Osteoblast (primary cell): ENCODE data around the gene HOXB8. TPM values are rescaled to one million over a fixed set of nuclear protein-coding genes. Genes with fewer than 3 reads are reported as not detected.

Experiments
- DNase-seq: peaks from one replicate; pipeline ENCODE4 v3.0.0; 2011; ENCODE audit warnings: low spot score, mixed read lengths; ENCODE audit not compliant: insufficient read length; ENCODE audit errors: missing footprints
- H2AFZ ChIP-seq: 2 replicates; pipeline ENCODE4 v1.6.0; 2011; ENCODE audit warnings: mild to moderate bottlenecking, low read length
- H3K27ac ChIP-seq: 2 replicates; pipeline ENCODE4 v1.5.1; 2011; ENCODE audit warnings: mild to moderate bottlenecking, low read depth, low read length, moderate library complexity
- H3K27me3 ChIP-seq: 2 replicates; pipeline ENCODE4 v1.6.0; 2012; ENCODE audit warnings: mild to moderate bottlenecking, control low read depth, inconsistent platforms, low read length, moderate library complexity; ENCODE audit not compliant: insufficient read depth
- H3K36me3 ChIP-seq: 2 replicates; pipeline ENCODE4 v1.5.1; 2011; ENCODE audit warnings: mild to moderate bottlenecking, low read length, control low read depth, moderate library complexity; ENCODE audit not compliant: insufficient read depth
- H3K4me1 ChIP-seq: 2 replicates; pipeline ENCODE4 v1.5.1; 2011; ENCODE audit warnings: mild to moderate bottlenecking, low read length, control low read depth, moderate library complexity; ENCODE audit not compliant: insufficient read depth
- H3K4me2 ChIP-seq: 2 replicates; pipeline ENCODE4 v1.6.0; 2011; ENCODE audit warnings: mild to moderate bottlenecking, low read length; ENCODE audit not compliant: insufficient read depth
- H3K4me3 ChIP-seq: fragments of 200-600 bp; sonication (generic); 3 replicates; pipeline ENCODE4 v1.5.1; 2012; ENCODE audit warnings: mild to moderate bottlenecking, low read length, inconsistent platforms; ENCODE audit not compliant: insufficient read depth
- H3K79me2 ChIP-seq: 2 replicates; pipeline ENCODE4 v1.6.0; 2012; ENCODE audit warnings: mild to moderate bottlenecking, low read length, control low read depth, inconsistent platforms; ENCODE audit not compliant: insufficient read depth
- H3K9me3 ChIP-seq: 2 replicates; pipeline ENCODE4 v1.5.1; 2011; ENCODE audit warnings: low read depth, low read length, control low read depth
- H4K20me1 ChIP-seq: 2 replicates; pipeline ENCODE4 v1.6.0; 2012; ENCODE audit warnings: mild to moderate bottlenecking, low read length, control low read depth; ENCODE audit not compliant: insufficient read depth
- total RNA-seq: library from RNA; depleted of rRNA; stranded (reverse); fragments of >200 nt; gene quantifications from 2 replicates; pipeline ENCODE4 v1.2.3, GENCODE V29; 2012
- TF ChIP-seq, protein P1 (sequence below): IDR thresholded peaks from 2 replicates; pipeline ENCODE4 v1.5.1; 2011; ENCODE audit warnings: mild to moderate bottlenecking, low read depth, low read length, moderate library complexity; ENCODE audit errors: extremely low read depth

The HOXB8 gene
- total RNA-seq, 1 donor, result not detected

DNA sequence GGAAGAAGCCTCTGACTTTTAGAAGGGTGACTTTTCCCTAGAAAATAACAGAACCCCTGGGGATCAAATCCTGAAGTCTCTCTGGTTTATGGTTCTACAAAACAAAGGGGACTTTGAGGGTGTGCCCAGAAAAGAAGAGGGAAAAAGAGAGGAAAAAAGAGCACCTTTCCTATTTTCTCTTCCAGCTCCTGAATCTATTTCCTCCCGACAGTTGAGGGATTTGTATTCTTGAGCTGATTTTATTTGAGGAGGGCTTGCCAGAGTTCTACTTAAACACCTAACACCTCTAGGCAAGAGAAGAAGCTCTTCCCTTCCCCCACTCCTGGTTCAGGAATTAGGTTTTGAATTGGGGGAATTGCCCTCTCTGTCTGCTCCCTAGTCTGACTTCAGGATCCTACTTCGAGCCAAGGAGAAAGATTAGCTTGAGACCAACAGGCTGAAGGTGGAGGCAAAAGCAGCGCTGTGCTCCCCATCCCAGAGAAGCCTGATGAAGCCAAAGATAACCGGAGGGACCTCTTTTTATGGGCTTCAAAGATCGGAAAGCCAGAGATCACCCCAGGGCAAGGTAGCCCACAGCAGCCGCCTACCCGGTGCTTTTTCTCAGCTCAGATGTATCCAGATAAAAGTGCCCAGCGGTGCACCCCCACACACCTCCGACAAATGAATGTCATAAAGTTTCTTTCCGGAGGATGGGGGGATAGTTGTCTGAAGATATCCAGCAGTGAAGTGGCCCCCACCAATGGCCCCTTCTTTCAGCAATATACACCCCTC, 25.8 kb downstream of the HOXB8 start:
- Histone ChIP-seq H3K27ac (no peak overlapping the region), H3K4me2 (no peak overlapping the region), H3K4me3 (no peak overlapping the region)

GRCh38 chr17:48588528-48588927, 26.6 kb downstream of the HOXB8 start:
- Histone ChIP-seq H3K27ac (no peak overlapping the region), H3K9me3 (no peaks in the 10 kb centered on the region), H3K4me2 (no peak overlapping the region), H2AFZ (no peak overlapping the region), H3K4me1 (peaks cover 11% of the 10 kb centered on the region), H3K36me3 (no peaks in the 10 kb centered on the region), H3K27me3 (peaks cover 85% of the 10 kb centered on the region), H4K20me1 (no peaks in the 10 kb centered on the region), H3K79me2 (no peaks in the 10 kb centered on the region), H3K4me3 (no peak overlapping the region)
- TF ChIP-seq, protein P1, sequence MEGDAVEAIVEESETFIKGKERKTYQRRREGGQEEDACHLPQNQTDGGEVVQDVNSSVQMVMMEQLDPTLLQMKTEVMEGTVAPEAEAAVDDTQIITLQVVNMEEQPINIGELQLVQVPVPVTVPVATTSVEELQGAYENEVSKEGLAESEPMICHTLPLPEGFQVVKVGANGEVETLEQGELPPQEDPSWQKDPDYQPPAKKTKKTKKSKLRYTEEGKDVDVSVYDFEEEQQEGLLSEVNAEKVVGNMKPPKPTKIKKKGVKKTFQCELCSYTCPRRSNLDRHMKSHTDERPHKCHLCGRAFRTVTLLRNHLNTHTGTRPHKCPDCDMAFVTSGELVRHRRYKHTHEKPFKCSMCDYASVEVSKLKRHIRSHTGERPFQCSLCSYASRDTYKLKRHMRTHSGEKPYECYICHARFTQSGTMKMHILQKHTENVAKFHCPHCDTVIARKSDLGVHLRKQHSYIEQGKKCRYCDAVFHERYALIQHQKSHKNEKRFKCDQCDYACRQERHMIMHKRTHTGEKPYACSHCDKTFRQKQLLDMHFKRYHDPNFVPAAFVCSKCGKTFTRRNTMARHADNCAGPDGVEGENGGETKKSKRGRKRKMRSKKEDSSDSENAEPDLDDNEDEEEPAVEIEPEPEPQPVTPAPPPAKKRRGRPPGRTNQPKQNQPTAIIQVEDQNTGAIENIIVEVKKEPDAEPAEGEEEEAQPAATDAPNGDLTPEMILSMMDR, result no peak
- no peak for DNase-seq

More for the DNA sequence above, 25.8 kb downstream of the HOXB8 start:
- Histone ChIP-seq H3K79me2 (no peaks in the 10 kb centered on the region), H4K20me1 (no peaks in the 10 kb centered on the region), H3K36me3 (no peaks in the 10 kb centered on the region), H3K9me3 (no peaks in the 10 kb centered on the region), H2AFZ (no peak overlapping the region), H3K27me3 (peaks cover 85% of the 10 kb centered on the region), H3K4me1 (peaks cover 11% of the 10 kb centered on the region)
- TF ChIP-seq, protein P1, result no peak
- DNase-seq, result no peak

- H3K79me2 ChIP-seq, result no peaks in the 10 kb centered on the region
- H3K9me3 ChIP-seq, result no peaks in the 10 kb centered on the region
- H3K36me3 ChIP-seq, result no peaks in the 10 kb centered on the region
- no peaks in the 10 kb centered on the region for H4K20me1 ChIP-seq
- H3K27me3 ChIP-seq, result peaks cover 85% of the 10 kb centered on the region
- no peak overlapping the region for H3K27ac ChIP-seq
- H2AFZ ChIP-seq, result no peak overlapping the region
- H3K4me2 ChIP-seq, result no peak overlapping the region
- DNase-seq, result no peak
- TF ChIP-seq, protein P1, result no peak
- peaks cover 11% of the 10 kb centered on the region for H3K4me1 ChIP-seq
- H3K4me3 ChIP-seq, result no peak overlapping the region
These were observed 27.0 kb downstream of the HOXB8 start for GRCh38 chr17:48588074-48588415.

GRCh38 chr17:48587276-48588073, 27.6 kb downstream of the HOXB8 start:
- H3K4me3 ChIP-seq, result no peak overlapping the region
- no peak for DNase-seq

More at GRCh38 chr17:48587276-48588073, 27.6 kb downstream of the HOXB8 start:
- Histone ChIP-seq H3K4me1 (peaks cover 11% of the 10 kb centered on the region), H3K27me3 (peaks cover 86% of the 10 kb centered on the region), H2AFZ (no peak overlapping the region), H3K27ac (no peak overlapping the region), H3K4me2 (no peak overlapping the region), H4K20me1 (no peaks in the 10 kb centered on the region), H3K79me2 (no peaks in the 10 kb centered on the region), H3K36me3 (no peaks in the 10 kb centered on the region), H3K9me3 (no peaks in the 10 kb centered on the region)
- TF ChIP-seq, protein P1, result no peak
